Left renal cortex interstitium (tissue), 4 donors: ENCODE data around the gene ACAA1. TPM values are rescaled to one million over a fixed set of nuclear protein-coding genes. Genes with fewer than 3 reads are reported as not detected.
"Not testable (repeated sequence)": the region's sequence is repeated elsewhere in the genome, so short reads cannot be mapped to it uniquely, and the experiment has no call there.

Source experiments
- DNase-seq, 4 donors: peaks; one replicate each; pipeline ENCODE4 v3.0.0-alpha.2; 2013; ENCODE audit warnings: low read depth in 4 of 4, low spot score in 2 of 4, missing footprints in 1 of 4
- polyA plus RNA-seq, 4 donors: library from polyadenylated mRNA; unstranded; fragments of 120-200 nt; gene quantifications; one replicate each; pipeline ENCODE4 v1.2.1, GENCODE V29; 2013; ENCODE audit not compliant: insufficient read length in 4 of 4

The ACAA1 gene
- polyA plus RNA-seq, 4 donors, result 116 to 150 (median 144) TPM

- DNase-seq, result no peak
Measured at GRCh38 chr3:38137615-38138348, 855 bp upstream of the ACAA1 start.

GRCh38 chr3:38136393-38136776, 542 bp downstream of the ACAA1 start:
- DNase-seq, result peak in 2 of 4 donors; percentile 25 to 31

DNA sequence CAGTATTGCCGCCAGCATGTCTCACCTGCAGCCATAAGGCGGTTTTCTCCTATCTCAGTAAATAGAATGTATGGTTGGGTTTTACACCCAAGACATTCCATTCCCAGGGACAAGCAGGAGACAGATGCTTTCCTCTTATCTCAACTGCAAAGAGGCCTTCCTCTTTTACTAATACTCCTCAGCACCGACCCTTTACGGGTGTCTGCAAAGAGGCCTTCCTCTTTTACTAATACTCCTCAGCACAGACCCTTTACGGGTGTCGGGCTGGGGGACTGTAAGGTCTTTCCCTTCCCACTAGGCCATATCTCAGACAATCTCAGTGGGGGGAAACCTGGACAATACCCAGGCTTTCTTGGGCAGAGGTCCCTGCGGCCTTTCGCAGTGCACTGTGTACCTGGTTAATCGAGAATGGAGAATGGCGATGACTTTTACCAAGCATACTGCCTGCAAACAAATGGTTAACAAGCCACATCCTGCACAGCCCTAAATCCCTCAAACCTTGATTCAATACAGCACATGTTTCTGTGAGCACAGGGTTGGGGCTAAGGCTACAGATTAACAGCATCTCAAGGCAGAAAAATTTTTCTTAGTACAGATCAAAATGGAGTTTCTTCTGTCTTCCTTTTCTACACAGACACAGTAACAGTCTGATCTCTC, 1.2 kb downstream of the ACAA1 start:
- DNase-seq, result not testable (repeated sequence)

DNA sequence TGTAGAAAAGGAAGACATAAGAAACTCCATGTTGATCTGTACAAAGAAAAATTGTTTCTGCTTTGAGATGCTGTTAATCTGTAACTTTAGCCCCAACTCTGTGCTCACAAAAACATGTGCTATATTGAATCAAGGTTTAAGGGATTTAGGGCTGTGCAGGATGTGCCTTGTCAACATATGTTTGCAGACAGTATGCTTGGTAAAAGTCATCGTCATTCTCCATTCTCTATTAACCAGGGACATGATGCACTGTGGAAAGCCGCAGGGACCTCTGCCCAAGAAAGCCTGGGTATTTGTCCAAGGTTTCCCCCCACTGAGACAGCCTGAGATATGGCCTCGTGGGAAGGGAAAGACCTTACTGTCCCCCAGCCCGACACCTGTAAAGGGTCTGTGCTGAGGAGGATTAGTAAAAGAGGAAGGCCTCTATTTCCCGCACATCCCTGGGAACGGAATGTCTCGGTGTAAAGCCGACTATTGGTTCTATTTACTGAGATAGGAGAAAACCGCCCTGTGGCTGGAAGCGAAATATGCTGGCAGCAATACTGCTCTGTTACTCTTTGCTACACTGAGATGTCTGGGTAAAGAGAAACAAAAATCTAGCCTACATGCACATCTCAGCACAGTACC, 2.3 kb downstream of the ACAA1 start:
- not testable (repeated sequence) for DNase-seq

DNA sequence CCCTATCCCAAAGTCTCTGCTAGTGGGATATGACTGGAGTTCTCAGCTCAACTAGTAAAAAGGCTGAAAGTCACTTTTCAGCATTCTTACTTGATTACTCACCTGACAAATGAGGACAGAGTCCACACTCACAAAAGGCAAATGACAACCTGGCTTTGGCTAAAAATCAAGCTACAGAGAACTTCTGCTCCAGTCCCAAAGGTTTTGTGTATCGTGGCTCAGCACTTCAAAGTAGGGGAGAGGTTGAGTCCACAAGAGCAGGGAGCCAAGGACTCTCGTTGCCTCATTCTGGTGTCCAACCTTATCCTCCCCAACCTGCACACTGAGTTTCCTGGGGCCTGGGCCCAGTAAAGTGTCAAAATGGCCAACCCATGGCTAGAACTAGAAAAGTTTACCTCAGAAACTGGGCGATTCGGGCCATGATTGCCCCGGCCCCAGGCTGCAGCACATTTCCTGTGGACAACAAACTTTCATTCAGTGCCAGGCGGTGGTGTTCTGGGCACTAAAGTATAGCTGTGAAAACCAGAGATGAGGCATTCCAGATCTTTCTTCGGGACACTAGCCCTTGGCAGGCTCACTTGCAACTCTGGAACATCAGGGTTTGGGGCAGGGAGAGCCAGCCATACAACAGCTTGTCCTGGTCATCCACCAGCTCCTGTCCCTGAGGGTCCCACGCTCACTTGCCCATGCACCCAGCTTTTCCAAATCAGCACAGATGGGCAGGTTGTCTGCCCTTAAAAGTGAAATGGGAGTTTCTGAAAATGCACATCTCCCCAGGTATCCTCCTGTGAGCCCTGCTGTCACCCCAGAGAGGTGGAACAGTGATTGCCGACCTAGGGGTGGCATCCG, 3.1 kb downstream of the ACAA1 start:
- DNase-seq, result no peak

- DNase-seq, result no peak
Measured at GRCh38 chr3:38133209-38133556, 3.7 kb downstream of the ACAA1 start.

DNA sequence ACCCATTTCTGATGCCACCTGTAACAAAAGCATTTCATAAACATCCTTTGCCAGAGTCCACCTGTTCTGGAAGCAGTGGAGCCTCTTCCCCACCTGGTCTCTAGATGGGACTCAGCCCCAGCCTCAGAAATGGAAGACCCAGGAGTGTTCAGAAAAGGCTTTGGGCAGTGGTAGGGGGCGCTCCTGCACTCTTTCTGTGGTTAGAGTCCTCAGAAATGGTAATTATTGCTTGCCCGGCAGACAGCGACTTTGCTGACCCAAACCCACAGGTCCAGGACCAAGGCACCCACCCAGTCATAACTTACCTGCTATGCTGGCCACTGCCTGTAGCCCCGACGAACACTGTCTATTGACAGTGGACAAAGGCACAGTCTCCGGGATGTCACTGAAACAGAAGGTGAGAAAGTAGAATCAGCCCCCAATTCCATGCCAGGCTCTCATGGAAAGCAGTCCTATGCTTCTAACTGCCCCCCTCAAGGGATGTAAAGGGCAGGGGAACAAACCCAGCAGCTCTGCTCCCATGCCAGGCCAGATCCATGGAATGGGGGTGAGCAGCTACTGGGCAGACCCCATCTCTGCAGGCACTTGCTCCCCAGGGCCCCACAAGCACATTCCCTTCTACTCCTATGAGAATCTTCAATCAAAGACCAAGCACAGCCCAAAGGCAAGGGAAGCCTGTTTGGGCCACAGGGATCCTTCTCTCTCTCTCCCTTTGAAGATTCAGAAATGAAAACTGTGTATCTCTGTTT, 5.1 kb downstream of the ACAA1 start:
- DNase-seq, result no peak

- DNase-seq, result no peak
Measured at GRCh38 chr3:38130631-38131065, 6.3 kb downstream of the ACAA1 start.

DNA sequence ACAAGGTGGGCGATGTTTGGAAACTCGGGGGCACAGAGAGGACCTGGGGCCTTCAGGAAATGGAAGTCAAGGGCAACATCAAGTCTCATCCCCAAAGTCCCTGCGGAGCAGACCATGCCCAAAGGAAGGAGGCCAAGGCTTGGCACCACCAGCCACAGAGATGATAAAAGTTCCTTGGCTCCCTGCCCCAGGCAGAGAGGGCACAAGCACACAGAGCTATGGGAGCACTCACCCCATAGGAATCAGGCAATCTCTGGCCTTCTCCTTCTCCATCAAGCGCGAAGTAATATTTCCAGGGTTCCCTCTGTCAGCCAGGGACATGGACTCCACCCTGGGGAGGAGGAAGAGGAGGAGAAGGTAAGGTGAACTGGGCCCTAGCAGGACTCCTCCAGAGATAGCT, 7.9 kb downstream of the ACAA1 start:
- DNase-seq, result no peak

- no peak for DNase-seq
Measured at GRCh38 chr3:38128303-38128655, 8.6 kb downstream of the ACAA1 start.

DNA sequence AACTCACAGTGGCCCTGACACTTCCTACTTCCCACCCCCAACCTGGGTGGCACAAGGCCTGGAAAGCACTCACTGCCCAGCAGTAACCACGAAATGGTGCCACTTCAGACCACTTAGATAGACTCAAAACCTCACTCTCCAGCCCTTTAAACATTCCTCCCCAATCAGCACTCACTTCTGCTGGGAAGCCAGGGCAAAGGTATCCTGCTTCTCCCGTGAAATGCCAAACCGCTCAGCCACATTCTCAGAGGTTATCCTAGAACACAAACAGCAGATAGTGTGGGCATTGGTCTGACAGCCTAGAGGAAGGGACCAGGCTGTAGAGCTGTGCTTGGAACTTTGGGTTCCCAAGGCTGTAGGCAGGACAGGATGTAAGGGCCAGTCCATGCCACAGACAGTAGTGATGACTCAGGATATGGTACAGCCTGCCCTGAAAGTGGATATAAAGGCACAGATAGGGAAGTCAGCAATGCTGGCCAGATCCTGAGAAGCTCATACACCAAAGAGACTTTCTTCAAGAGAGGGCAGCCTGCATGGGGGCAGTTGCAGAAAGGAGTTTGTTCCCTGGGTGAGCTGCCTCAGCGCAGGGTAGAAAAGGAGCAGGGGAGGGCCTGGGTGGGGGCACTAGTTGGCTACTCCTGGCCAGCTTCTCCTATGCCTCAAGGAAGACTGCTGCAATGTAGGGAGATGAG, 9.2 kb downstream of the ACAA1 start:
- DNase-seq, result no peak

GRCh38 chr3:38126121-38126892, 10.6 kb downstream of the ACAA1 start:
- DNase-seq, result no peak

- no peak for DNase-seq
Measured at GRCh38 chr3:38125305-38126120, 11.4 kb downstream of the ACAA1 start.

GRCh38 chr3:38124324-38125122, 12.4 kb downstream of the ACAA1 start:
- DNase-seq, result no peak

DNA sequence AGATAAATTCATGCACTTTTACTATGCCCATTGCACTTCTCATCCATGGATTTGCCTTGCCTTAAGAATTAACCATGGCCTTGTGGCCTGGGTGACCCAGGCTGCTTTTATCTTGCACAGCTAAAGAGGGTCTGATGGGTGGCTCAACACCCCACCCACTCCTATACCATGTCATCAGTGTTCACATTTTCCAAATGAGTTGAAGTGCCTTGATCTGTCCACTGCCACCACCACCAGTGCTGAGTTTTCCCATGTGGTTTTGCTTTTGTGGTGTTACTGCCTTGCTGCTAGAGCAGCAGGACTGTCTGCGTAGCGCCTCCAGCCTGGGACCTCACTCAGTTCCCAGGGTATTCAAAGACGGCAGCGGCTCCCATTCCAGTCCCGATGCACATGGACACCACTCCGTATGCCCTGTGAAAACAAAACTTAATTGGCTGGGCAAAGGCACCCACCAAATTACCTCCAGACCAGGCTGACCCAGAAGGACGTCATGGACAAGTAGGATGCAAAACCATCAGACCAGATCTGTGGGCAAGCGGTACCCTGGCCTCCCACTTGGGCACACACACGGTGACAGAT, 14.1 kb downstream of the ACAA1 start:
- no peak for DNase-seq

DNA sequence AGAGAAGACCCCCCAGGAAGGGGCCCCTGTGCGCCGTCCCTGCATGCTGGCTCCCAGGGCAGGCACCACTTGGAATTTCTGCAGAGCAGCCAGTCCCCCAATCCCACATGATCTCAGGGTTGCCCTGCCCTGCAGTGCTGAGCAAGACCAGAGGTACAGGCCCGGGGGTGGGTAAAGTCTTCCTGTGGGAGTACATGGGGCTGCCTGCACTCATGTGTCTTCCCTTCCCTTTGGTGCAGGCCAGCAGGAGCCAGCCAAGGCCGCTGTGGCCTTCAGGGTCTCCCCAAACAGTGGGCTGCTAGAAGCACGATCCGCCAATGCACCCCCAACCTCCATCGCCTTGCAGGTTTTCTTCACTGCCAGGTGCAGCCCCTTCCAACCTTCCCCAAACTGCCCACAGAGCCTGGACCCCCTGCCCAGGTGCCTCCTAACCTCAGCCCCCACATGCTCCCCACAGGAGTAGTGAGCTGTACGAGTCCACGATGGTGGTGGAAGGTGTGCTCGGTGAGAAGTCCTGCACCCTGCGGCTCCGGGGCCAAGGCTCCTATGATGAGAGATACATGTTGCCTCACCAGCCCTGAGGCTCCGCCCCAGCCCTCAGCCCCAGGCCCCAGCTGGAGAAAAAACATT, 15.0 kb downstream of the ACAA1 start:
- DNase-seq, result no peak

GRCh38 chr3:38121451-38121831, 15.5 kb downstream of the ACAA1 start:
- DNase-seq, result no peak
